Measurements from ENCODE around the gene SLC17A7. TPM values are rescaled to one million over a fixed set of nuclear protein-coding genes. Genes with fewer than 3 reads are reported as not detected.

Gene SLC17A7
- total and polyA plus RNA-seq, 2 of the 8 experiments (the other 6 are each of a cell fraction or from before 2014, with no cell fraction given), result 2.7 to 3.0 TPM

- no peak for TF ChIP-seq E2F6 (IDR thresholded peaks at IDR 0.05)
- TF ChIP-seq, protein P1, sequence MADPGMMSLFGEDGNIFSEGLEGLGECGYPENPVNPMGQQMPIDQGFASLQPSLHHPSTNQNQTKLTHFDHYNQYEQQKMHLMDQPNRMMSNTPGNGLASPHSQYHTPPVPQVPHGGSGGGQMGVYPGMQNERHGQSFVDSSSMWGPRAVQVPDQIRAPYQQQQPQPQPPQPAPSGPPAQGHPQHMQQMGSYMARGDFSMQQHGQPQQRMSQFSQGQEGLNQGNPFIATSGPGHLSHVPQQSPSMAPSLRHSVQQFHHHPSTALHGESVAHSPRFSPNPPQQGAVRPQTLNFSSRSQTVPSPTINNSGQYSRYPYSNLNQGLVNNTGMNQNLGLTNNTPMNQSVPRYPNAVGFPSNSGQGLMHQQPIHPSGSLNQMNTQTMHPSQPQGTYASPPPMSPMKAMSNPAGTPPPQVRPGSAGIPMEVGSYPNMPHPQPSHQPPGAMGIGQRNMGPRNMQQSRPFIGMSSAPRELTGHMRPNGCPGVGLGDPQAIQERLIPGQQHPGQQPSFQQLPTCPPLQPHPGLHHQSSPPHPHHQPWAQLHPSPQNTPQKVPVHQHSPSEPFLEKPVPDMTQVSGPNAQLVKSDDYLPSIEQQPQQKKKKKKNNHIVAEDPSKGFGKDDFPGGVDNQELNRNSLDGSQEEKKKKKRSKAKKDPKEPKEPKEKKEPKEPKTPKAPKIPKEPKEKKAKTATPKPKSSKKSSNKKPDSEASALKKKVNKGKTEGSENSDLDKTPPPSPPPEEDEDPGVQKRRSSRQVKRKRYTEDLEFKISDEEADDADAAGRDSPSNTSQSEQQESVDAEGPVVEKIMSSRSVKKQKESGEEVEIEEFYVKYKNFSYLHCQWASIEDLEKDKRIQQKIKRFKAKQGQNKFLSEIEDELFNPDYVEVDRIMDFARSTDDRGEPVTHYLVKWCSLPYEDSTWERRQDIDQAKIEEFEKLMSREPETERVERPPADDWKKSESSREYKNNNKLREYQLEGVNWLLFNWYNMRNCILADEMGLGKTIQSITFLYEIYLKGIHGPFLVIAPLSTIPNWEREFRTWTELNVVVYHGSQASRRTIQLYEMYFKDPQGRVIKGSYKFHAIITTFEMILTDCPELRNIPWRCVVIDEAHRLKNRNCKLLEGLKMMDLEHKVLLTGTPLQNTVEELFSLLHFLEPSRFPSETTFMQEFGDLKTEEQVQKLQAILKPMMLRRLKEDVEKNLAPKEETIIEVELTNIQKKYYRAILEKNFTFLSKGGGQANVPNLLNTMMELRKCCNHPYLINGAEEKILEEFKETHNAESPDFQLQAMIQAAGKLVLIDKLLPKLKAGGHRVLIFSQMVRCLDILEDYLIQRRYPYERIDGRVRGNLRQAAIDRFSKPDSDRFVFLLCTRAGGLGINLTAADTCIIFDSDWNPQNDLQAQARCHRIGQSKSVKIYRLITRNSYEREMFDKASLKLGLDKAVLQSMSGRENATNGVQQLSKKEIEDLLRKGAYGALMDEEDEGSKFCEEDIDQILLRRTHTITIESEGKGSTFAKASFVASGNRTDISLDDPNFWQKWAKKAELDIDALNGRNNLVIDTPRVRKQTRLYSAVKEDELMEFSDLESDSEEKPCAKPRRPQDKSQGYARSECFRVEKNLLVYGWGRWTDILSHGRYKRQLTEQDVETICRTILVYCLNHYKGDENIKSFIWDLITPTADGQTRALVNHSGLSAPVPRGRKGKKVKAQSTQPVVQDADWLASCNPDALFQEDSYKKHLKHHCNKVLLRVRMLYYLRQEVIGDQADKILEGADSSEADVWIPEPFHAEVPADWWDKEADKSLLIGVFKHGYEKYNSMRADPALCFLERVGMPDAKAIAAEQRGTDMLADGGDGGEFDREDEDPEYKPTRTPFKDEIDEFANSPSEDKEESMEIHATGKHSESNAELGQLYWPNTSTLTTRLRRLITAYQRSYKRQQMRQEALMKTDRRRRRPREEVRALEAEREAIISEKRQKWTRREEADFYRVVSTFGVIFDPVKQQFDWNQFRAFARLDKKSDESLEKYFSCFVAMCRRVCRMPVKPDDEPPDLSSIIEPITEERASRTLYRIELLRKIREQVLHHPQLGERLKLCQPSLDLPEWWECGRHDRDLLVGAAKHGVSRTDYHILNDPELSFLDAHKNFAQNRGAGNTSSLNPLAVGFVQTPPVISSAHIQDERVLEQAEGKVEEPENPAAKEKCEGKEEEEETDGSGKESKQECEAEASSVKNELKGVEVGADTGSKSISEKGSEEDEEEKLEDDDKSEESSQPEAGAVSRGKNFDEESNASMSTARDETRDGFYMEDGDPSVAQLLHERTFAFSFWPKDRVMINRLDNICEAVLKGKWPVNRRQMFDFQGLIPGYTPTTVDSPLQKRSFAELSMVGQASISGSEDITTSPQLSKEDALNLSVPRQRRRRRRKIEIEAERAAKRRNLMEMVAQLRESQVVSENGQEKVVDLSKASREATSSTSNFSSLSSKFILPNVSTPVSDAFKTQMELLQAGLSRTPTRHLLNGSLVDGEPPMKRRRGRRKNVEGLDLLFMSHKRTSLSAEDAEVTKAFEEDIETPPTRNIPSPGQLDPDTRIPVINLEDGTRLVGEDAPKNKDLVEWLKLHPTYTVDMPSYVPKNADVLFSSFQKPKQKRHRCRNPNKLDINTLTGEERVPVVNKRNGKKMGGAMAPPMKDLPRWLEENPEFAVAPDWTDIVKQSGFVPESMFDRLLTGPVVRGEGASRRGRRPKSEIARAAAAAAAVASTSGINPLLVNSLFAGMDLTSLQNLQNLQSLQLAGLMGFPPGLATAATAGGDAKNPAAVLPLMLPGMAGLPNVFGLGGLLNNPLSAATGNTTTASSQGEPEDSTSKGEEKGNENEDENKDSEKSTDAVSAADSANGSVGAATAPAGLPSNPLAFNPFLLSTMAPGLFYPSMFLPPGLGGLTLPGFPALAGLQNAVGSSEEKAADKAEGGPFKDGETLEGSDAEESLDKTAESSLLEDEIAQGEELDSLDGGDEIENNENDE (IDR thresholded peaks at IDR 0.05; ENCODE audit: insufficient replicate concordance, low read length), result no peak
Measured at GRCh38 chr19:49435670-49436069, 5.7 kb downstream of the SLC17A7 start (continued).
